Kidney (tissue), 14 donors: Measurements from ENCODE around the gene ADGRL2. TPM values are rescaled to one million over a fixed set of nuclear protein-coding genes. Genes with fewer than 3 reads are reported as not detected.
A peak's percentile ranks its signal among the peaks of the same experiment; 100 is the strongest.

Source experiments
- DNase-seq, 5 donors: peaks; one replicate each; pipeline ENCODE4 v3.0.0-alpha.2; 2013 to 2020
- FAIRE-seq: peaks from 2 replicates; lab custom pipeline; 2012; peaks lifted over from hg19 to GRCh38; lab: Jason Lieb, UNC
- H3K27ac ChIP-seq, 2 donors: one replicate each; pipeline ENCODE4 v1.7.0; 2013; ENCODE audit warnings: low read depth in 2 of 2, low read length in 2 of 2, inconsistent platforms in 1 of 2
- H3K27me3 ChIP-seq: one replicate; pipeline ENCODE4 v1.7.1; 2013; ENCODE audit warnings: low read length, inconsistent platforms; ENCODE audit not compliant: control insufficient read depth, insufficient read depth
- H3K36me3 ChIP-seq, 3 donors: one replicate each; pipeline versions ENCODE4 v1.7.0 to v1.7.1; 2013; ENCODE audit warnings: low read length in 3 of 3, control low read depth in 1 of 3, inconsistent platforms in 1 of 3; ENCODE audit not compliant: insufficient read depth in 3 of 3, control insufficient read depth in 2 of 3
- H3K4me1 ChIP-seq, 3 donors: one replicate each; pipeline versions ENCODE4 v1.7.0 to v1.7.1; 2013; ENCODE audit warnings: low read length in 3 of 3, inconsistent platforms in 1 of 3, low read depth in 1 of 3; ENCODE audit not compliant: control insufficient read depth in 2 of 3, insufficient read depth in 2 of 3
- H3K4me3 ChIP-seq, 3 donors: one replicate each; pipeline versions ENCODE4 v1.7.0 to v1.8.1; 2013; ENCODE audit warnings: low read length in 3 of 3, control low read depth in 1 of 3, inconsistent platforms in 1 of 3
- H3K9ac ChIP-seq, 3 donors: one replicate each; pipeline versions ENCODE4 v1.7.0 to v1.7.1; 2013; ENCODE audit warnings: low read length in 3 of 3, control low read depth in 1 of 3, inconsistent platforms in 1 of 3
- H3K9me3 ChIP-seq, 3 donors: one replicate each; pipeline versions ENCODE4 v1.7.0 to v1.7.1; 2013; ENCODE audit warnings: low read length in 3 of 3, control low read depth in 1 of 3, inconsistent platforms in 1 of 3; ENCODE audit not compliant: control insufficient read depth in 2 of 3, insufficient read depth in 1 of 3
- intact Hi-C: fragments of 100-400 bp; cut with DNase I; formaldehyde crosslinking; loops from one replicate; pipeline ENCODE4 v1.11.1; 2022
- polyA plus RNA-seq: library from polyadenylated mRNA; stranded (reverse); fragments of 350-450 nt; fragmentation: Illumina TruSeq; extraction: RNeasy Lipid Tissue Mini Kit (QIAGEN cat#74804); gene quantifications from one replicate; pipeline ENCODE4 v1.2.3, GENCODE V29; 2014; ENCODE audit warnings: low read depth, low replicate concordance; ENCODE audit not compliant: insufficient read depth
- total RNA-seq: library from RNA; stranded (reverse); fragmentation: NEBNext Ultra II Directional; extraction: Animal tissue kit (Norgen Biotek cat#: 25700); gene quantifications from one replicate; pipeline ENCODE4 v1.2.1, GENCODE V29; 2021
- TF ChIP-seq, protein P1 (sequence below): IDR thresholded peaks from 3 replicates; pipeline ENCODE4 v1.5.1; 2012; ENCODE audit warnings: mild to moderate bottlenecking, moderate library complexity, borderline replicate concordance; ENCODE audit not compliant: insufficient read depth; ENCODE audit errors: extremely low read depth
- donor health status: control.
- donor health status: control.
- donor health status: control.
- donor health status: control.
- donor health status: control.
- donor health status: DM: yes; HTN: yes; CAD: no.
- donor health status: Normal renal cell carcinoma (clear cell type).

Gene ADGRL2
- total and polyA plus RNA-seq, 2 donors from 2014 or later: 27.2 to 71.2 TPM

DNA sequence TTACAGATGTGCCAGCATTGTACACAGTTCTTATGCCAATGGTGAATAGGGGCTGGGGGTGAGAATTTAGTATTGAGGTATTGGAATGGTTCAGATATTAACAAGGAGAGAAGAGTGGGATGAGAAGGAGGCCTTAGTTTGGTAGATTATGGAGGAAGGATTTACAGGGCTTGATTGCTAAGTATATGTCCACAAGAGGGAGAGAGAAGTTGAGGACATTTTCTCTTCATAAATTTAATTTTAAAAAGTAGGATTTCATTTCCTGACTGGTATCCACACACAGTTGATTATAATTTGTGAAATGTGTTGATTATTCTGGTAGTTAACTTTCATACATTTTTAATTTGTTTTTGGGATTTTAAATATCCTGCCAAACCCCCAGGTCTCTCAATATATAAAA, 213.0 kb downstream of the ADGRL2 start:
- Histone ChIP-seq H3K9ac (no peak overlapping the region), H3K9me3 (no peaks in the 10 kb centered on the region), H3K4me1 (no peaks in the 10 kb centered on the region), H3K4me3 (no peak overlapping the region), H3K27ac (no peak overlapping the region), H3K27me3 (no peaks in the 10 kb centered on the region), H3K36me3 (no peaks in the 10 kb centered on the region)
- FAIRE-seq (no peak), DNase-seq (no peak)
- intact Hi-C loops: no loop called here
- TF ChIP-seq, protein P1, sequence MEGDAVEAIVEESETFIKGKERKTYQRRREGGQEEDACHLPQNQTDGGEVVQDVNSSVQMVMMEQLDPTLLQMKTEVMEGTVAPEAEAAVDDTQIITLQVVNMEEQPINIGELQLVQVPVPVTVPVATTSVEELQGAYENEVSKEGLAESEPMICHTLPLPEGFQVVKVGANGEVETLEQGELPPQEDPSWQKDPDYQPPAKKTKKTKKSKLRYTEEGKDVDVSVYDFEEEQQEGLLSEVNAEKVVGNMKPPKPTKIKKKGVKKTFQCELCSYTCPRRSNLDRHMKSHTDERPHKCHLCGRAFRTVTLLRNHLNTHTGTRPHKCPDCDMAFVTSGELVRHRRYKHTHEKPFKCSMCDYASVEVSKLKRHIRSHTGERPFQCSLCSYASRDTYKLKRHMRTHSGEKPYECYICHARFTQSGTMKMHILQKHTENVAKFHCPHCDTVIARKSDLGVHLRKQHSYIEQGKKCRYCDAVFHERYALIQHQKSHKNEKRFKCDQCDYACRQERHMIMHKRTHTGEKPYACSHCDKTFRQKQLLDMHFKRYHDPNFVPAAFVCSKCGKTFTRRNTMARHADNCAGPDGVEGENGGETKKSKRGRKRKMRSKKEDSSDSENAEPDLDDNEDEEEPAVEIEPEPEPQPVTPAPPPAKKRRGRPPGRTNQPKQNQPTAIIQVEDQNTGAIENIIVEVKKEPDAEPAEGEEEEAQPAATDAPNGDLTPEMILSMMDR: no peak

DNA sequence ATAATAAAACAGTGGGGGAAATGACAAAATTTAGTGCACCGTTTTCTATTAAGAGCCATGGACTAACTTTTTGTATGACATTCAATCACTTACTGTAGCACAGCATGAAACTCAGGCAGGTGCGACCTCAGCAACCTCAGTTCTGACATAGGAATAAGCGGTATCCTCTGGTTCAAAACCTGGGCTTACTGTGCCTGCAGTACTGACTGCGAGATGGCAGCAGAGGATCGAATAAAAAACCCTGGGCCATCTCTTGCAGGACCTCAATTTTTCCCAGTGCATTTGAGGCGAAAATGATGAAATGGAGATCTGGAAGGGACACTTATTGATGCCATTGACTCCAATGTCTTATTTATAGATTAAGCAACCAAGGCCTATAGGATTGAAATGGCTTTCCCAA, 214.7 kb downstream of the ADGRL2 start:
- TF ChIP-seq, protein P1: no peak
- H3K27ac ChIP-seq: no peak overlapping the region
- H3K4me3 ChIP-seq: no peak overlapping the region
- H3K9me3 ChIP-seq: no peaks in the 10 kb centered on the region
- no peaks in the 10 kb centered on the region for H3K36me3 ChIP-seq
- H3K9ac ChIP-seq: no peak overlapping the region
- no peak for FAIRE-seq
- H3K4me1 ChIP-seq: no peaks in the 10 kb centered on the region
- DNase-seq: no peak
- no peaks in the 10 kb centered on the region for H3K27me3 ChIP-seq
- intact Hi-C loops: no loop called here

DNA sequence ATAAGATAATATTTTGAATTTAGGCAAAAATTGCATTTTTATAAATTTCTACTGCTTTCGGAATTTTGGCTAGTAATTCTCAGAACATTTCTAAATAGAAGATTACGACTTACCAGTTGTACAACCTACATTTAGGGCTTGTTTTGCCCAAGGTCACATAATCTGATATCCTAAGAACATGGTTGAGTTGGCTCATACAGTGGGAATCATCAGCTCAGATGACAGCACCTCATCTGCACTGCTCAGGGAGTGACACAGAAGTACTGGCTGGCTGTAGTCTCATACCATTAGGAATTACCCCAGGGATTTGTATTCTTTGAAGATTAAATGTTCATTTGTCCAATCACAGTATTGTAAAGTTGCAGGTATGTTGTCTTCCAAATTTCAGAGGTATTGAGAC, 217.6 kb downstream of the ADGRL2 start:
- no peaks in the 10 kb centered on the region for H3K9me3 ChIP-seq
- H3K4me3 ChIP-seq: no peak overlapping the region
- H3K27ac ChIP-seq: no peak overlapping the region
- intact Hi-C loops: no loop called here
- no peaks in the 10 kb centered on the region for H3K36me3 ChIP-seq
- no peaks in the 10 kb centered on the region for H3K27me3 ChIP-seq
- TF ChIP-seq, protein P1: no peak
- no peaks in the 10 kb centered on the region for H3K4me1 ChIP-seq
- DNase-seq: peak in 1 of 5 donors; percentile 26
- H3K9ac ChIP-seq: no peak overlapping the region
- no peak for FAIRE-seq

DNA sequence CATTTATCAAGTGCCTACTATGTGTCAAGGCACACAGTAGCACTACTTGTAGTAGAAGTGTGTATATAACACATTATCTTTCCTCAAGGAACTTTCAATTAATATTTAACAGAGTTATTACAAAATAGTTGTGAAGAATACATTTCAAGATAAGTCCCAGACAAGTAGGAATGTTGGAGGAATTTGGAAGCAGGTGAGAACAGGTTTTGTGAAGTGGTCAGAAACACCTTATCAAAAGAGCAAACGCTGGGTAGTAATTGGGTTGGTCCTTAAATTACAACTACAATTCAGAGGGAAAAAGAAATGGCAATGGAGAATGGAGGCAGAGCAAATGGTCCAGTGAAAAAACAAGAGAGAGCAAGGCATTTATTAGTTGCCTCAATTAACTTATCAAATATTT, 218.8 kb downstream of the ADGRL2 start:
- Histone ChIP-seq H3K36me3 (no peaks in the 10 kb centered on the region), H3K4me3 (no peak overlapping the region), H3K9me3 (no peaks in the 10 kb centered on the region), H3K9ac (no peak overlapping the region), H3K4me1 (no peaks in the 10 kb centered on the region), H3K27me3 (no peaks in the 10 kb centered on the region), H3K27ac (no peak overlapping the region)
- TF ChIP-seq, protein P1: no peak
- intact Hi-C loops: no loop called here
- no peak for FAIRE-seq
- no peak for DNase-seq
